OCI-LY3 (cell line): ENCODE data around the gene YPEL3.
A peak's percentile ranks its signal among the peaks of the same experiment; 100 is the strongest.

ENCODE experiments used
- EZH2phosphoT487 ChIP-seq: fragments of 200-600 bp; shearing (Covaris generic); IDR thresholded peaks from 2 replicates; pipeline ENCODE4 v1.6.1; 2018; ENCODE audit warnings: antibody characterized with exemption, mixed run types, low read depth
- TF ChIP-seq, protein P1 (sequence below): fragments of 200-600, 300-600 bp; sonication (generic); IDR thresholded peaks from 2 replicates; pipeline ENCODE4 v1.5.1; 2014; ENCODE audit warnings: antibody characterized with exemption, low read length, low read depth

DNA sequence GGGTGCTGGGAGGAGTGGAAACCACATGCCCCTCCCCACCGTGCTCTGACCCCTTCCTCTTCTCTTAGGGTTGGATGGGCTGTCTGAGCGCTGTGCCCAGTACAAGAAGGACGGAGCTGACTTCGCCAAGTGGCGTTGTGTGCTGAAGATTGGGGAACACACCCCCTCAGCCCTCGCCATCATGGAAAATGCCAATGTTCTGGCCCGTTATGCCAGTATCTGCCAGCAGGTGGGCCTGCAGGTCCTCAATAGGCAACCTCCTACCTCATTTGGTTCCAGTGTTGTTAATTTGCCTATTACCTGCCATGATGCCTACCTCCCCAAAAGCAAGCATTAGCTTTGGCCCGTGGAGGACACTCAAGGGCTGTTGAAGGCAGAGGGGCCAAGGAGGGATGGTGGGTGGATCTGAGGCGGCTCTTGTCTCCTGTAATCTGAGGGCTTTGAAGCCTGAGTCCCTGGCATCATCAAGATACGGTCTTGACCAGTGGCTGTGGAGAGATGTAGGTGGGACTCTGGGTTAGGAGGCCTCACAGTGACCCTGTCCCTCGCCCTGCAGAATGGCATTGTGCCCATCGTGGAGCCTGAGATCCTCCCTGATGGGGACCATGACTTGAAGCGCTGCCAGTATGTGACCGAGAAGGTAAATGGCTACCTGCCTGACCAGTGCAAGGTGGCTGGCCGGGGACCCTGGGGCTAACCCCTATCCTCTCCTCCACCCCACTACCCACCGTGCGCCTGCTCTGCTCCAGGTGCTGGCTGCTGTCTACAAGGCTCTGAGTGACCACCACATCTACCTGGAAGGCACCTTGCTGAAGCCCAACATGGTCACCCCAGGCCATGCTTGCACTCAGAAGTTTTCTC lies 27.0 kb downstream of the YPEL3 start:
- TF ChIP-seq, protein P1, sequence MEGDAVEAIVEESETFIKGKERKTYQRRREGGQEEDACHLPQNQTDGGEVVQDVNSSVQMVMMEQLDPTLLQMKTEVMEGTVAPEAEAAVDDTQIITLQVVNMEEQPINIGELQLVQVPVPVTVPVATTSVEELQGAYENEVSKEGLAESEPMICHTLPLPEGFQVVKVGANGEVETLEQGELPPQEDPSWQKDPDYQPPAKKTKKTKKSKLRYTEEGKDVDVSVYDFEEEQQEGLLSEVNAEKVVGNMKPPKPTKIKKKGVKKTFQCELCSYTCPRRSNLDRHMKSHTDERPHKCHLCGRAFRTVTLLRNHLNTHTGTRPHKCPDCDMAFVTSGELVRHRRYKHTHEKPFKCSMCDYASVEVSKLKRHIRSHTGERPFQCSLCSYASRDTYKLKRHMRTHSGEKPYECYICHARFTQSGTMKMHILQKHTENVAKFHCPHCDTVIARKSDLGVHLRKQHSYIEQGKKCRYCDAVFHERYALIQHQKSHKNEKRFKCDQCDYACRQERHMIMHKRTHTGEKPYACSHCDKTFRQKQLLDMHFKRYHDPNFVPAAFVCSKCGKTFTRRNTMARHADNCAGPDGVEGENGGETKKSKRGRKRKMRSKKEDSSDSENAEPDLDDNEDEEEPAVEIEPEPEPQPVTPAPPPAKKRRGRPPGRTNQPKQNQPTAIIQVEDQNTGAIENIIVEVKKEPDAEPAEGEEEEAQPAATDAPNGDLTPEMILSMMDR, result peak; percentile 28; the same call in 1 of the 2 replicates
- no peak for TF ChIP-seq EZH2phosphoT487
